Ovary (tissue), 3 donors: ENCODE data around the gene LRP1B.

ENCODE experiments used
- CTCF ChIP-seq, 3 donors: fragments of 450-650 bp in 2 of 3; fragments of 200-600 bp in 1 of 3; IDR thresholded peaks; one replicate each; pipeline versions ENCODE4 v1.5.1 to v1.8.0; 2016 to 2022; ENCODE audit warnings: antibody characterized with exemption in 3 of 3, mild to moderate bottlenecking in 1 of 3
- POLR2A ChIP-seq: fragments of 450-650 bp; IDR thresholded peaks from one replicate; pipeline ENCODE4 v1.6.1; 2017; ENCODE audit warnings: antibody characterized with exemption, mild to moderate bottlenecking, moderate library complexity
- donor health status: DM: no; HTN: no; CAD: no.

DNA sequence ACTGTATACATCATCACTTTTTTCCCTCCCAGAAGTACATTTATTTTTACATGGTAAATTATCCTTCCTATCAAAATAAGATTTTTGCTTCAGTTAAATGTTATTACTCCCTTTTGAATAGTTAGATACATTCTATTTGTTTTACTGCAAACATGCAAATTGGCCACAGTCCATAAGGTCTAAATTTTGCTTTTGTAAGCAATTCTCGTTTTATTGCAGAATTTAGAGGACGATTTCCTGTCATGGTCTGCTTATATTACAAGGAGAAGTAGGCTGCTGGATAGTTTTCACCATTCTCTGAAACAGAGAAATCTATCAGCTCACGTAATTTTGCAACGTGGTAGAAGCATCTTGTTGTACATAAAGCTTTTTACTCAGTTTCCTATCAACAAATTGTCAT lies 1632.5 kb downstream of the LRP1B start:
- TF ChIP-seq CTCF (IDR thresholded peaks at IDR 0.05) (no peak), POLR2A (no peak)
